M059J (cell line): Measurements from ENCODE around the gene GALNT14. TPM values are rescaled to one million over a fixed set of nuclear protein-coding genes. Genes with fewer than 3 reads are reported as not detected.
A peak's percentile ranks its signal among the peaks of the same experiment; 100 is the strongest.

Source experiments
- DNase-seq: peaks from one replicate; pipeline ENCODE4 v3.0.0-alpha.2; 2012; ENCODE audit warnings: low read depth
- total RNA-seq: library from RNA; depleted of rRNA; stranded (reverse); fragments of >200 nt; shearing (Covaris generic); gene quantifications from 2 replicates; pipeline ENCODE4 v1.2.3, GENCODE V29; 2014

GALNT14 gene
- total RNA-seq, 1 experiment from 2014 or later, result 0.20 TPM

GRCh38 chr2:31012406-31012805, 125.8 kb downstream of the GALNT14 start:
- DNase-seq, result no peak

GRCh38 chr2:31011587-31011986, 126.7 kb downstream of the GALNT14 start:
- DNase-seq, result no peak

GRCh38 chr2:31008561-31009114, 129.6 kb downstream of the GALNT14 start:
- DNase-seq, result no peak

GRCh38 chr2:31004257-31004656, 134.0 kb downstream of the GALNT14 start:
- DNase-seq, result no peak

GRCh38 chr2:31003749-31004148, 134.5 kb downstream of the GALNT14 start:
- DNase-seq, result no peak

GRCh38 chr2:31002537-31003150, 135.6 kb downstream of the GALNT14 start:
- DNase-seq, result no peak

GRCh38 chr2:31000970-31001369, 137.3 kb downstream of the GALNT14 start:
- no peak for DNase-seq

GRCh38 chr2:30998672-30999071, 139.6 kb downstream of the GALNT14 start:
- DNase-seq, result no peak

- no peak for DNase-seq
These were observed 140.3 kb downstream of the GALNT14 start for GRCh38 chr2:30997979-30998378.

- DNase-seq, result no peak
These were observed 143.8 kb downstream of the GALNT14 start for GRCh38 chr2:30994227-30995056.

GRCh38 chr2:30992781-30993180, 145.5 kb downstream of the GALNT14 start:
- no peak for DNase-seq

- no peak for DNase-seq
These were observed 147.6 kb downstream of the GALNT14 start for GRCh38 chr2:30990671-30991070.

- no peak for DNase-seq
These were observed 148.1 kb downstream of the GALNT14 start for GRCh38 chr2:30990176-30990575.

GRCh38 chr2:30989746-30990145, 148.5 kb downstream of the GALNT14 start:
- DNase-seq, result no peak

- DNase-seq, result no peak
These were observed 150.7 kb downstream of the GALNT14 start for GRCh38 chr2:30987566-30987965.

- DNase-seq, result no peak
These were observed 152.0 kb downstream of the GALNT14 start for GRCh38 chr2:30986231-30986580.

- DNase-seq, result no peak
These were observed 152.6 kb downstream of the GALNT14 start for GRCh38 chr2:30985493-30986230.

- DNase-seq, result no peak
These were observed 154.1 kb downstream of the GALNT14 start for GRCh38 chr2:30984148-30984547.

- no peak for DNase-seq
These were observed 156.7 kb downstream of the GALNT14 start for GRCh38 chr2:30981510-30981909.

- DNase-seq, result no peak
These were observed 157.1 kb downstream of the GALNT14 start for GRCh38 chr2:30981096-30981495.

GRCh38 chr2:30979822-30980245, 158.4 kb downstream of the GALNT14 start:
- DNase-seq, result peak; percentile 56

GRCh38 chr2:30978854-30979253, 159.4 kb downstream of the GALNT14 start:
- no peak for DNase-seq
